Ramos (cell line): ENCODE data around the gene ZNF516.

Experiments used
- in situ Hi-C: fragments of 300-500 bp; cut with MboI; formaldehyde crosslinking; loops from one replicate; pipeline ENCODE4 v1.14.3; 2022; ENCODE audit warnings: low sequenced_read_pairs; ENCODE audit not compliant: unreplicated experiment

The ZNF516 gene

DNA sequence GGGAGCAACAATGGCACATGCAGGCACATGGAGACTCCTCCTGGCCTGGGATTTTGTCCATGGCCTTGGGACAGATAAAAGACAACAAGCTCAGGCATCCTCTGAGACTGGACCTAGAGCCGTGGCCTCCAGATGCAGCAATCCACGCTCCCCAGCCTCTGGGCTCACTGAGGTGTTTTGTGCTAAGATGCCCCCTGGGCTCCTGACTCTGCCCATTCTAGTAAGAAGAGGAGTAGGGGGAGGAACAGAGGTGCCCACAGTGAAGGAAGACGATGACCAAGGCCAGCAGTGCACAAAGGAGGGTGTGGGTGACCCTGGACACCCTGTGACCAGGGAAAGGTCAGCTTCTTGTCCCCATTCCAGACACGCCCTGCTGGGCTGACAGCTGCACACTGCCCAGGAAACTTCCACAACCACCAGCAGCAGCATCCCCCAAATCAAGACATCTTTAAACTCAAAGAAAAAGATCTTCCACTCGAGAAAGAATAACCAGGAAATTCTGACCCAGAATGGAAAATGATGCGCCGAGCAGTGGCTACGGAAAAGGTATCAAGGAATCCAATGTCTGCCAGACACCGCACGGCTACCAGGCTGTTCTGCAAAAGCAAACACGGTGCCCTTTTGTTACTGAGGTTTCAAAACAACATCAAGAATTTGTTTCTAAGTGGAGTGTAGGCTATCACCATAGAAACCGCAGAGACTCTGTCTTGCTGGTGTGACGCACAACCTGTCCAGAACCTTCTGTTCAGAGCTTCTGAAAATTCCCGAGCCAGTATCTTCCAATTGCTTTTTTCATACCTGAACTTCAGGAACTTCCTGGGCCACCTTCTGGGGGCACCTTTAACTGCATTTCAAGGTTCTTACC is 65.5 kb downstream of the ZNF516 start:
- in situ Hi-C loops, result no loop called here

DNA sequence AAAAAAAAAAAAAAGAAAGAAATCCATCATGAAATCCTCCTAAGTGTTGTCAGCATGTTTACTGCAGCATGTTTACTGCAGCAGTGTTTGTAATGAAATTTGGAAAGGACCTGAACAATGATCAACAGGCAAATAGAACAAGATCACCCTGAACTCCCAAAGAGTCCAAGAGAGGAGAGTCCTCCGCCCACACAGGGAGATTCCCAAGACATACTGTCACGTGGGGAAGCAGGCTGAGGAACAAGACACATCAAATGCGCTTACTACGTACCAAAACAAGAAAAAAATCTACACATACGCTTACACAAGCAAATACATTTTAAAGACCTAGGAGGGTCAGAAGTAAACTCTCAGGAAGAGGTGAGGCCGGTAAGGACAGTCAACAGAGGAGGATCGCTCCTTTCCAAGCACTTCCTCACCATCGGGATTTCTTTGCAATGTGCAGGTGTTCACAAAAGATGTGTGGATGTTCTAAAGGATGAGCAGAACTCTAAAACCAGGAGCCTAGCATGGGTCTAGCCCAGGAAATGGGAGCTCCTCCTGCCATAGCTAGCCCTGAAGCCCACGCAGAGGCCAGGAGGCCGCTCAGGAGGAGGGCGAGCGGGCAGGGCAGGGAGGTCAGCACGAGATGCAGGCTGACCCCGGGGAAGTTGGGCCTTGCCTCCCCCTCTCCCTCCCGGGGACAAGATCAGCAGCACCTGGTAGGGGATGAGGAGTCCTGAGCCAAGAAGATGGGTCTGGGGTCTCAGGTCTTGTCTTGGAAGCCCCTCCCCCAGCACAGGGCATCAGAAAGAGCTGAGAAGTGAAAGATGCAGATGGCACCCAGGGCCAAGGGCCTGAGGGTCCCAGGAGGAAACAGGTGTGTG is 66.4 kb downstream of the ZNF516 start:
- in situ Hi-C loops, result no loop called here

DNA sequence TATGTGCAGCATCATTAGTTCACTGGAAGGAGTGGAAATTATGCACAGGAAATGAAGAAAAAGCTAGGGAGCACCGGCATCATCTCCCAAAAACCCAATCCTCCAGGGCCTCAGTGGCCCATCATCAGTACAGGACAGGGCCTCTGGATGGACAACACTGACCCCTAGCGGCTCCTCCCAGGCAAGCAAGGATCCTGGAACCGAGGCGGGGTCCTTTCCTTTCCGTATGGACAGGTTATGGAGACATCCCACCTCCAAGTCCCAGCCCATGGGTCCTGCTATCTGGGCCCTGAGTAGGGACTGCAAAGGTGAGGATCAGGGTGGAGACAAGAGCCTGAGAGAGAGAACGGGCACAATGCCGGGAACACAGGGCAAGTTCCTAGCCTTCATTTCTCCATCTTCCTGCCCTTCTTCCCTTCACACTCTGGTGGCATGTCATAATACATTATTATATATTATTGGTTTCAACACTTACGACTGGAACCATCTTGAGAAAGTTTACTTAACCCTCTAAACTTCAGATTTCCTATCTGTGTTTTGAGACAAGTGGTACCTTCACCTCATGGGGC is 68.2 kb downstream of the ZNF516 start:
- in situ Hi-C loops, result no loop called here

DNA sequence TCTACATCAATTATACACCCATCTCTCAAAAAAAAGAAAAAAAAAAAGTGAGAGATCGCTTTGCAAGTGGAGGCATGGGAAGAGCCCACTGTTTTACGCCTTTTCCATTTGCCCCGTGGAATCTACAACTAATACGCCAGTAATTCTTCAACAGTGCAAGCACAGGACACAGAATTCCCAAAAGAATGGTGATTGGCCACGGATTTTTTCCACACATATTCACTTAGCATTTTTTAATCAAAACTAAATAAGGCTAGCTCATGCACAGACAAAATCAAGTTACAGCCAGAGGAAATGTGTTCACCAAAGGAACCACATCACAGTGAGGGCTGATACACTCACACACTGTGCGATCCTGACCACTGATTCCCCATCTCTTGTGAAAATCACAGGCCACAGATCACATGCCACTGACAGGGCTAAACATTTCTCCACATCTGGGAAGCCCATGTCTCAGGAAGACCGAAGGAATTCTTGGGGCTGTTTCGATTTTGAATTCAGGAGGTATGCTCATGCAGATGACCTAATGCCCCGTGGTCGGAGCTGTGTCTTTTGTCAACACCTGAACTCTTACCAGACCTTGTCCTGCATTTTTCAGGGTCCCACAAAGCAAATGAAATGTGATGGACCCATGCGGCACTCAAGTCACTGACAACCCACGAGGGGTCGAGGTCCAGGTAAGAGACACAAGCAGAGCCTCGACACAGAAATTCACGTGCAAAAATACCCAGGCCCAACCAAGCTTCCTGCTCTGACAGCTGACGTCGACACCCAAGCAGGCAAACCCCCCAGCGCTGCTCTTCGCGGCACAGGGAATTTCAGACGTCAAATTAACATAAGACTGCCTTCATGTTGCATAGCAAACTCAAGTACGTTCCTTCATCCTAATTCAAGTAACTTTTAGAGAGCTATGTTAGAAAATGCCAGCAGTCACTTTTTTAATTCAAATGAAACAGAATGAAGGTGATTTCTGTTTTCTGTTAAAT is 69.6 kb downstream of the ZNF516 start:
- in situ Hi-C loops, result no loop called here

DNA sequence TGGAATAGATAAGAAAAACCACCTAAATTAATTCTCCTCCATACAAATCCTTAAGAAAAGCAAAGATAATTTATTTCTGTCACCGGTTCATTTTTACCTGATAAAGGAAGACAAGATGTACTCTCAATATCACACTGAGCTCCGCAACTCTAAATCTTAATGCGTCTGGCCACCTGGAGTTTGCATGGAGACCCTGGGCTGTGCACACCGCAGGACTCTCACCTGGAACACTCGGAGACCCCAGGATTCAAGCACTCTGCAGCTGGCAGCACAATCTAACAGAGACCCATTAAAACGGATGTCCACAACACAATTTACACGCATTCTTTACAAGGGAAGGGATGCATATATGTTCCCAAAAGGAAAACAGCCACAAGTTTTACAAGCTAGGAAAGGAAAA is 72.2 kb downstream of the ZNF516 start:
- in situ Hi-C loops, result no loop called here

GRCh38 chr18:76422121-76422520 is 72.9 kb downstream of the ZNF516 start:
- in situ Hi-C loops, result no loop called here

GRCh38 chr18:76421685-76422078 is 73.4 kb downstream of the ZNF516 start:
- in situ Hi-C loops, result no loop called here

DNA sequence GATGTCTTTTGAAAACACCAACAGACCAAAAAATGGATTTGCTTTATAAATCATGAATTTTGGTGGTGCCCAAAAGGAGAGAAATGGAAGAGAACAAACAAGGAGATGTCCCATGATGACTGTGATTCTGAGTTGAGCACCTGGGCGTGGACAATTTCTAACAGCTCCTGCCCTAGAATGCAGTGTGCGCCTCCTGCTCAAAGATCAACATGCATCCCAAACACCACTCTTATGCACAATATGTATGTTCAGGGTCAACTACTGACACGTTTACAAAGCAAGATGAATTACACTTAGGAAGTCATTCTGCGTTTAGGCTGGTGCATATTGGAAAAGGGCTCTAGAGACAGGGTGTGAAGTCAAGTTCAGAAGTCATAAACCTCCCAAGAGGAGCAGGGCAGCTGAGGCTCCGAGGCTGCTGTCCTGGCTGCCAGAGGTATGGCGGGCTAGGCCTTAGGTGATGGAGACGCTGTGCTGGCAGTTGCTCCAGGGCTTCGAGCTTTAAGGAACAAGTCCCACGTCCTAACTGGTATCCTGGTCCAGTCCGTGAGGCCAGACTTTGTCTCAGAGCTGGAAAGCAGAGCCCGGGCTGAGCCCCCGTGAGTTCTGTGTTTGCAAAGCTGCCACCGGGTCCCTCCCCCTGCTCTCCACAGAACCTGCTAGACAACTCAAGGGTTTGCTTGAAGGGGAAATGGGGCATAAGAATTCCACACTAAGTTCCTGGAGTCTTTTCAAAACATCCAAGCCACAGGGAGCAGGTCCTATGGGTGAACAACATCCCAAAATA is 74.0 kb downstream of the ZNF516 start:
- in situ Hi-C loops, result no loop called here

DNA sequence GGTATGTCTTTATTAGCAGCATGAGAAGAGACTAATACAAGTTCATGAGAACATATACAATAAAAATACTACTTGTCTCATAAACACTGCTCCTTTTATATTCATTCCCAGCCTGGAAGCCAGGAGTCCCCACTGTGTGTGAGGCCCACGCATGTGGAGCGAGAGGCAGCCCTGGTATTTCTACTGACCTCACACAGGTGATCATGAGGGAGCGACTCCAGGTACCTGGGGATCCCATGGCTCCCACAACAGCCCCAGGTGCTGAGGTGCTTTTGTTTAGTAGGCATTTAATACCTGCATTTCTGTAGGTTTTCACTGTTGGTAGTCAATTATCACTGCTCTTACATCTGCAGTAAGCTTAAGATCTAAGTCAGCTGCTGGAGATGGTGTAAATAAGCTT is 75.2 kb downstream of the ZNF516 start:
- in situ Hi-C loops, result no loop called here

GRCh38 chr18:76416911-76417310 is 78.1 kb downstream of the ZNF516 start:
- in situ Hi-C loops, result no loop called here

DNA sequence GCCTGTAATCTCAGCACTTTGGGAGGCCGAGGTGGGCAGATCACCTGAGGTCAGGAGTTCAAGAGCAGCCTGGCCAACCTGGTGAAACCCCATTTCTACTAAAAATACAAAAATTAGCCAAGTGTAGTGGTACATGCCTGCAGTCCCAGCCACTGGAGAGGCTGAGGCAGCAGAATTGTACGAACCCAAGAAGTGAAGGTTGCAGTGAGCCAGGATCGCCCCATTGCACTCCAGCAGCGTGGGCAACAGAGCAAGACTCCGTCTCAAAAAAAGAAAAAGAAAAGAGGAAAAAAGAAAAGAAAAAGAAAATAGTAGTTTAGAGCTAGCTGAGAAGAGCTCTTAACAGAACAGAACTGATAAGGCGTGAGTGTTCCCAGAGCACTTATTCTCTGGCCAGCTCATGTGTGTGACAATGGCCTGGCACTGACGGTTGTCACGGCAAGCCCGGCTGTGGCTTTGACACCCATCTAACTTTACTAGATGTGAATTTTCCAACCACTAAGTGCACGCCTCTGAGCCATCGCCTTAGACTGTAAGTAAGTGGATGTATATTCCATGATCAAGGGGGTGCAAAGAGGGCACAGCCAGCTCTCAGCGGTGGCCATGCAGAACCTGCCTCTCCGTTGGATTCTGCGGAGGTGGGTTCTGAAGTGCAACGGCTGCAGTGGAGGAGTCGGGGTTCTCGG is 80.0 kb downstream of the ZNF516 start:
- in situ Hi-C loops, result no loop called here

DNA sequence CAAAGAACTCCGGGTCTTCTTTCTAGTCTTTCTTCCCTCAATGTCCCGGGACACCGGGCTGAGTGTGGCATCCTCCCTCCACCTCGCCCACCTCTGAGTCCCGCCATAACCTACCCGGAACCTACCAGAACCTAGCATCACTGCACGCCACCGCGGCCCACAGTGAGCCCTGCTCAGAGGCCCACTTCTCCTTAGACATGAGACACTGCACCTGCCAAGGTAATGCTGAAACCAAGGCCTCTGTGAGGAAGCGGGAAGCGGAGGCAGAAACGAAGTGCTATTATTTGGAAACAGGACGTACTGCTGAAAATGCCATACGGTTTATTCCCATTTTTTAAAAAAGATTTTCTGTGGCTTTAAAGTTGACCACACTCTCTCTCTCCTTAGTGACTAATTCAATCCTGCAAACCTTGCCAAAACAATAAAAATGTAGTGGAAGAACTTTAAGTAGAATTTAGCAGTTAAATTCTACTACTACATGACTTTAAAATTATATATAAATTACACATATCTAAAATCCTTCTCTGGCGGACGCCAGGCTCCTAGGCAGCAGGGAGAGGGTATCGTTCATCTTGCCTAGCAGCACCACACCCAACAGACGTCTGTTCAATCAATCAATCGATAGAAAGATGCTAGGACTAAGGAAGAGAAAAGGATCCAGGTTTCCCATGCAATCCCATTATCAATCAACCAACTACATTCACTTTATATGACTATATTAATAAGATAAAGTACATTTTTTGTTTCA is 82.0 kb downstream of the ZNF516 start:
- in situ Hi-C loops, result no loop called here

- in situ Hi-C loops, result no loop called here
Measured at GRCh38 chr18:76412010-76412817, 82.8 kb downstream of the ZNF516 start.

DNA sequence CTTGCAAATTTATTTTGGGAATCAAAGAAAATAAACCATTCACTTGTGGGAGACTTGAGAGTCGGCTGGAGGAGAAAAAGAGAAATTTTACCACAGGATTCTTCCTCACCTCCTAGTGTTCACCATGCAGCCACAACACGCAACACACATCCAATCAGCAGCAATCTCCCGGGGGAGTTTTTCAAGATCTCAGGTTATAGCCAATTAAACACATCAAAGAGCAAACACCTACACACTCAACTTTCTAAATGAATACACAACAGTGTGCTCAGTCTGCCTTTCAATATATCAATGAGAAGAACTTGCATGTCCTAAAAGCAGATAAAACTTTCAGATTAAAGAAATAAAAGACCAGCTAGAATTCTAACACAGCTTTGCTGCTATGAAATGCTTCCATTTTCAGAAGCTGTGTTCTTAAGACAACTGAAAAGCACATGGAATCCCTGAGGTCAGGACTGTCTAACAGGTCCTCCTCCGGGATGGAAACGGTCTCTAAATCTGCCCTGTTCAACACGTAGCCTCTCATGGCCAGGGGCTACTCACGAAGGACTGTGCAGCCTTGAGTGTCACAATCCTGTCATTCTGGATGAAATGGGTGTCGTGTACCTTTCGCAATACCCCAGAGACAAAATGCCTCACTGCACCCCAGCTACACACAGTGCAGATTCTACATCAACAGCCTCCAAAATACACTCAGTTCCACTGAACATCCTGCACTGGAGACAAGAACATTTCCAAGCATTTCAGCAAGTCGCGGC is 84.2 kb downstream of the ZNF516 start:
- in situ Hi-C loops, result no loop called here

- in situ Hi-C loops, result no loop called here
Measured at GRCh38 chr18:76410033-76410432, 85.0 kb downstream of the ZNF516 start.

- in situ Hi-C loops, result no loop called here
Measured at GRCh38 chr18:76408480-76409067, 86.5 kb downstream of the ZNF516 start.
